Ovary (tissue), 9 donors: ENCODE measurements around the gene STX3. TPM values are rescaled to one million over a fixed set of nuclear protein-coding genes. Genes with fewer than 3 reads are reported as not detected.

Source experiments
- DNase-seq, 5 donors: peaks; one replicate each; pipeline ENCODE4 v3.0.0-alpha.2; 2019 to 2020
- H3K27ac ChIP-seq, 2 donors: fragments of 200-600 bp; one replicate each; pipeline versions ENCODE4 v1.5.1 to v1.8.0; 2019 to 2022
- H3K27me3 ChIP-seq: fragments of 200-600 bp; one replicate; pipeline ENCODE4 v1.8.0; 2022
- H3K36me3 ChIP-seq: fragments of 200-600 bp; sonication (generic); one replicate; pipeline ENCODE4 v1.5.1; 2019
- H3K4me1 ChIP-seq: one replicate; pipeline ENCODE4 v1.8.1; 2013; ENCODE audit warnings: mild to moderate bottlenecking, moderate library complexity; ENCODE audit not compliant: insufficient read depth
- H3K4me3 ChIP-seq: fragments of 200-600 bp; sonication (generic); one replicate; pipeline ENCODE4 v1.5.1; 2017
- H3K9me3 ChIP-seq, 2 donors: fragments of 200-600 bp in 1 of 2; sonication (generic) in 1 of 2; one replicate each; pipeline versions ENCODE4 v1.5.1 to v1.8.1; 2013 to 2019; ENCODE audit warnings: mild to moderate bottlenecking in 1 of 2, moderate library complexity in 1 of 2
- EP300 ChIP-seq: sonication (generic); formaldehyde crosslinking; IDR thresholded peaks from one replicate; pipeline ENCODE4 v1.6.1; 2017; ENCODE audit warnings: antibody characterized with exemption
- POLR2A ChIP-seq: fragments of 450-650 bp; IDR thresholded peaks from one replicate; pipeline ENCODE4 v1.6.1; 2017; ENCODE audit warnings: antibody characterized with exemption, mild to moderate bottlenecking, moderate library complexity
- whole genome bisulfite sequencing, 3 donors: extraction: QIAGEN DNeasy Blood & Tissue Kit in 1 of 3; methylation state at CpG; one replicate each; pipeline versions ENCODE4 v1.1.5 to v1.1.7; 2013 to 2017; 5-methylcytosine and 5-hydroxymethylcytosine counted together
- intact Hi-C, 4 donors: fragments of 100-400 bp; cut with DNase I; formaldehyde crosslinking; loops; one replicate each; pipeline versions ENCODE4 v1.11.0 to v1.15.1; 2022 to 2023
- polyA plus RNA-seq, 2 donors: library from polyadenylated mRNA; stranded (reverse); fragments of 200-250 nt in 1 of 2; fragments of 350-450 nt in 1 of 2; fragmentation: Illumina TruSeq in 1 of 2; extraction: RNeasy Lipid Tissue Mini Kit (QIAGEN cat#74804) in 1 of 2; gene quantifications; one replicate each; pipeline ENCODE4 v1.2.3, GENCODE V29; 2013 to 2014
- total RNA-seq, 7 donors: library from RNA; depleted of rRNA in 2 of 7; stranded (reverse); fragments of >200 nt in 2 of 7; fragmentation: NEBNext Ultra II Directional in 3 of 7; extraction: Animal tissue kit (Norgen Biotek cat#: 25700) in 3 of 7; gene quantifications; one replicate each; pipeline versions ENCODE4 v1.1.0 to v1.2.4, GENCODE V29; 2016 to 2023
- TF ChIP-seq, protein P1 (sequence below), 3 donors: fragments of 450-650 bp in 2 of 3; fragments of 200-600 bp in 1 of 3; IDR thresholded peaks; one replicate each; pipeline versions ENCODE4 v1.5.1 to v1.8.0; 2016 to 2022; ENCODE audit warnings: antibody characterized with exemption in 3 of 3, mild to moderate bottlenecking in 1 of 3
- donor health status: DM: no; HTN: no; CAD: no; lungs with moderate emphysema.
- donor health status: DM: no; HTN: no; CAD: no.
- donor health status: Bipolar disorder and iron deficiency.
- donor health status: DM: yes; HTN: yes; CAD: no.
- donor health status: DM: no; HTN: no; CAD: no.
- donor health status: DM: yes; HTN: yes; CAD: no.

Gene STX3
- total and polyA plus RNA-seq, 9 donors = 13.3 to 29.4 (median 16.2) TPM

DNA sequence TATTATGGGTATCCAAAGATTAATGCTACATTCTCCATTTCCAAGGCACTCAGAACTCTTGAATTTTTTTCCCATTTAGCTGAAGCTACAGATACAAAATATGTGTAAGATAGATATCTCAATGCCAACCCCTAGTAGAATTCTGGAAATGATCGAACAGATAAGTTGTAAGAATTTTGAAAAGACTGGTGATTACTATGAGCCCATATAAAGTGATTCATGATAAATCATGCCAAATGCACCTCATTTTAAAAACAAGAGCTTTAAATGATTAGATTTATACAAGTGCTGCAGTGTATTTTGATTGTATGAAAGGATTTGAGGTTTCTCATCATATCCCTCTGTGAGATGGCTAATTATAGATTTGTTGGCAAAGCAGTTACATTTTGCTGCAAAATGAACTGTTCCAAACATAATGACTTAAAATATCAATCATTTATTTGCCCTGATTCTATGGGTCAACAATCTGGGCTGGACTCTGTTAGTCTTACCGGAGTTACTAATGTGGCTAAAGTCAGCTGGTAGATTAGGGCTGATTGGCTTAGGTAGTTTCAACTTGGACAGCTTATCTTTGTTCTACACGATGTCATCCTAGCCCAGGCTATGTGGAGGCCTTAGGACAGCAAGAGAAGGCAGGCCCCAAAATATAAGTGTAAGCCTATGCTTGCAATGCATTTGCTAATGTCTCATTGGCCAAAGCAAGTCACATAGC is 44.9 kb upstream of the STX3 start:
- no peaks in the 10 kb centered on the region for H3K4me1 ChIP-seq
- TF ChIP-seq, protein P1, sequence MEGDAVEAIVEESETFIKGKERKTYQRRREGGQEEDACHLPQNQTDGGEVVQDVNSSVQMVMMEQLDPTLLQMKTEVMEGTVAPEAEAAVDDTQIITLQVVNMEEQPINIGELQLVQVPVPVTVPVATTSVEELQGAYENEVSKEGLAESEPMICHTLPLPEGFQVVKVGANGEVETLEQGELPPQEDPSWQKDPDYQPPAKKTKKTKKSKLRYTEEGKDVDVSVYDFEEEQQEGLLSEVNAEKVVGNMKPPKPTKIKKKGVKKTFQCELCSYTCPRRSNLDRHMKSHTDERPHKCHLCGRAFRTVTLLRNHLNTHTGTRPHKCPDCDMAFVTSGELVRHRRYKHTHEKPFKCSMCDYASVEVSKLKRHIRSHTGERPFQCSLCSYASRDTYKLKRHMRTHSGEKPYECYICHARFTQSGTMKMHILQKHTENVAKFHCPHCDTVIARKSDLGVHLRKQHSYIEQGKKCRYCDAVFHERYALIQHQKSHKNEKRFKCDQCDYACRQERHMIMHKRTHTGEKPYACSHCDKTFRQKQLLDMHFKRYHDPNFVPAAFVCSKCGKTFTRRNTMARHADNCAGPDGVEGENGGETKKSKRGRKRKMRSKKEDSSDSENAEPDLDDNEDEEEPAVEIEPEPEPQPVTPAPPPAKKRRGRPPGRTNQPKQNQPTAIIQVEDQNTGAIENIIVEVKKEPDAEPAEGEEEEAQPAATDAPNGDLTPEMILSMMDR (IDR thresholded peaks at IDR 0.05) = no peak
- TF ChIP-seq POLR2A = no peak
- TF ChIP-seq EP300 = no peak
- H3K27me3 ChIP-seq = no peaks in the 10 kb centered on the region
- WGBS, 3 donors = 60 to 71% (median 67%) methylated on average over 3 of the region's 3 CpGs
- intact Hi-C loops = no loop called here
- no peak overlapping the region for H3K4me3 ChIP-seq
- no peak overlapping the region for H3K27ac ChIP-seq
- H3K9me3 ChIP-seq = no peaks in the 10 kb centered on the region
- no peaks in the 10 kb centered on the region for H3K36me3 ChIP-seq
- no peak for DNase-seq

DNA sequence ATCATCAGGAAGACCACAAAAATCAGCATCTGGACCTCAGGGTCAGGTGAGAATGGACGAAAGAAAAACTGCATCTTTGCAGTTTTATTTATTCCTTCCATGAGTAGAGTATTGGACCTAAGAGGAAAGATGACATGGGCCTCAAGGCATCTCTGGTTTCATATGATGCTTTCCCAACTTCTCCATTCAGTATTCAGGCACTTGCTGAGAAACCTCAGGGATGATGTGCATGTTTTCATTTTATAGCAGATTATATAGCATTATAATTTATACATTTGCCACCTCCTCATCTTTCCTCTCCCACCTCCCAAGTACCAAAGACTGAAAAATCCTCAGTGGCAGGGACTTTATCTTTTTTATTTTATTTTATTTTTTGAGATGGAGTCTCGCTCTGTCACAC is 41.4 kb upstream of the STX3 start, which contains the start of gene OR10V1:
TSS of gene OR10V1 (minus strand) at position 101 of the 400 bp plus-strand sequence. CDS start at position 101, 0 bp downstream.
- Histone ChIP-seq H3K27me3 (no peaks in the 10 kb centered on the region), H3K4me3 (no peak within 1 kb of the TSS), H3K9me3 (no peaks in the 10 kb centered on the region), H3K27ac (no peak within 1 kb of the TSS), H3K4me1 (no peaks in the 10 kb centered on the region), H3K36me3 (no peaks in the 10 kb centered on the region)
- 77 to 88% (median 85%) methylated on average over 2 of the region's 2 CpGs for WGBS, 3 donors
- TF ChIP-seq, protein P1 (IDR thresholded peaks at IDR 0.05) = no peak
- TF ChIP-seq POLR2A = no peak
- TF ChIP-seq EP300 = no peak
- no peak for DNase-seq
- intact Hi-C loops = no loop called here

GRCh38 chr11:59716051-59716450 is 39.1 kb upstream of the STX3 start:
- 34 to 42% (median 39%) methylated on average over 3 of the region's 3 CpGs for WGBS, 3 donors
- no peak for TF ChIP-seq POLR2A
- TF ChIP-seq EP300 = no peak
- TF ChIP-seq, protein P1 (IDR thresholded peaks at IDR 0.05) = no peak
- H3K27me3 ChIP-seq = no peaks in the 10 kb centered on the region
- H3K27ac ChIP-seq = no peak overlapping the region
- no peaks in the 10 kb centered on the region for H3K36me3 ChIP-seq
- no peaks in the 10 kb centered on the region for H3K9me3 ChIP-seq
- intact Hi-C loops = no loop called here
- no peak for DNase-seq
- H3K4me3 ChIP-seq = no peak overlapping the region
- H3K4me1 ChIP-seq = no peaks in the 10 kb centered on the region

DNA sequence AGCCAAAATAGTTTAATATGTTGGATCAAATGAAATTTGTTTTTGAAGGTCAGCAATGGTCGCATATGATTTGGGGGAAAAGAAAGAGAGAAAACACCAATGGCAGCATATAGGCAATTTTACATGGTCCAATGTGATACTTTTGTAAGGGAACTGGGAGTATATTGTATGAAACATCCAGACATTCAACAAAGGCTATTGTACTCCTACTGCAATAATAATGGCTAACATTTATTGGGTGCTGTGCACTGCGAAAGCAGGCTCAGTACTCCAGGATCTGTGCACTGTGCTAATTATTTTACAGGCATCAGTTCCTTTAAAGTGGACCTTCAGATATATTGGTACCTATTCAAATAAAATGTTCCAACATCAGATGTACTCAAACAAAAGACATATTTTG is 35.6 kb upstream of the STX3 start:
- 56 to 79% (median 61%) methylated on average over 2 of the region's 2 CpGs for WGBS, 3 donors
- no peak overlapping the region for H3K4me3 ChIP-seq
- TF ChIP-seq, protein P1 (IDR thresholded peaks at IDR 0.05) = no peak
- no peak for TF ChIP-seq EP300
- no peak for TF ChIP-seq POLR2A
- intact Hi-C loops = no loop called here
- H3K4me1 ChIP-seq = no peaks in the 10 kb centered on the region
- no peaks in the 10 kb centered on the region for H3K27me3 ChIP-seq
- no peaks in the 10 kb centered on the region for H3K36me3 ChIP-seq
- no peak for DNase-seq
- H3K27ac ChIP-seq = no peak overlapping the region
- H3K9me3 ChIP-seq = no peaks in the 10 kb centered on the region
